AG08395 (cell line): ENCODE data around the gene CTNNB1.

Source experiments
- DNase-seq: peaks from one replicate; pipeline ENCODE4 v3.0.0; 2012; ENCODE audit warnings: mixed read lengths, low spot score

Gene CTNNB1

DNA sequence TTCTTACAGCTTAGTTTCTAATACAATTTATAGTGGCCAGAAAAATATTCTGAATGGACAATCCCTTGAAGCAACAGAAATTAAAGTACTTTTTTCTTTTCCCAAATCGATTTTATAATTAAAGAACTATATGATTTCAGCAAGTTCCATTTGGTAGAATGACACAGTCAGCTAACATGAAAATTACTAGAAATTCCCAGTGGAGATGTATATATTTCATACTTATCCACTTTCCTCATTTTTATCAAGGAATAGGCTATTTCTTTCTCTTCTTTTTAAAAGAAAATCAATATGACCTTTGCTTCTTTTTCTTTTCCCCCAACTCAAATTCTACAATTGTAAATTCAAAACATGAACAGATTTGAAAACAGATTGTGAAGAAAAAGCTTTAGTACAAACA, 6.4 kb upstream of the CTNNB1 start:
- no peak for DNase-seq

DNA sequence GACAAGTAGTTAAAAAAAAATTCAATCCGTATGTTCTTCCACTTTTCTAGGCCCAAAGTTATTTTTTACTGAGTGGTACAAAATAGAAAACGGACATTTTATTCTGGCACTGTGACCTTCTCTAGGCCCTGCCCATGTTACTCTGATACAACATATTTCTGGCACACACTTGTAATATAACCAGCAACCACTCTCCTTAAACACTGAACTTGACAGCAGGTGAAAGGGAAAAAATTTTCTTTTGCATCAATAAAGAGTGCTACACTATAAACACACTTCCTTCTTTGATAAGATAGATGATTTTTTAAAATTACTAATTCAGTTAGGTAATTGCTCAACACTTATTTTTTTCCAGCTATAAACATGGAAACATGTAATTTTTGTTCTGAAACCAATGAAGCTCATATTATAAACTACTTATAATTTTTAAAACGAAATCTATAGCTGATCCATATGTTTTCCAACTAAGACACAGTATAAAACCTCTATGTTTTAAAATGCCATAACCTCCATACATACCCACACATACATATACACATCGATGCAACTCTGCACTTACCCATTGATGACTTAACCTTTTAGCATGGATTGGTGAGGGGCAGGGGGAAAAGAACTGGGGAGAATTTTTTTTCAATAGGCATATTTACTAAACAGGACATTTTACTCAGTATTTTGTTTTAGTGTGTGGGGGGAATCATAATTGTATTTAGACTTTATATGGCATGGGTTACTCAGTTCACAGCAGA, 5.3 kb upstream of the CTNNB1 start:
- no peak for DNase-seq

GRCh38 chr3:41194701-41195100, 4.6 kb upstream of the CTNNB1 start:
- no peak for DNase-seq

GRCh38 chr3:41195946-41196345, 3.4 kb upstream of the CTNNB1 start:
- DNase-seq, result no peak

DNA sequence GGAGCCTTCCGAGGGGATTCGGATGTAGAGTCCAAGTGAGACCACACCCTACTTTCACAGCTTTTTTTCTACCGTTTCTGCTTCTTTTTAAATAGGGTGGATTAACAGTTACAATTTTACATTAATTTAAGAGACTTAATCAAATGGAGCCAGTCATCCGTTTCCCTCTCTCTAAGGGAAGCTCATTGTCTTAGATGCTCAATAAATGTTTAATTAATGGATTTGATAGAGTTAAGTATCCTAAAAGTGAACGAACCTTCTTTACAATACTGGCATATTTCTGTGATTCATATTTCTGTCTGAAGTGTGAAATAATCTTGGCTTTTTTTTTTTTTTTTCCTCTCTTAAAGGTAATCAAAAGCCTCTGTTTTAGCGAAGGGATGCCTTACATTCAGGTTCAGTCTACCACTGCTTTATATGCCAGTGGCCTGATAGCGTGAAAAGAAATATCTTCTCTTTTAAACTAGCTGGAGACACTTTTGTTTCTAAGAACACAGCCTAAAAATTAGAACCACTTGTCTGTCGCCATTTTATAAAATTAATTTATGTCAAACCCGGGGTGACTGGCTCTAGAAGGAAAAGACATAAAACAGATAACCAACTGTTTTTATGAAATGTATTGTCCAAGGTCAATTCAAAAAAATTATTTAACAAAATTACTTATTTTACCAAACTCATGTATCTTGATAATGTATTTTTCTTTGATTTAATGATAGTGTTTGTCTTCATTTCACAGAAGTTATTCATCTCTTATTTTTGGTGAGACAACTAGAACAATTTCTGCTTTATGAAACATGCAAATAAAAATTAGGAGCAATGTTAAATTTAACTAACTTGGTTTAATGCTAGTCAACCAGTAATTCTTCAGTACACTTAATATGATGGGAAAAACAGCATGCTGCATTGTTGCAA, 2.5 kb upstream of the CTNNB1 start:
- no peak for DNase-seq

- DNase-seq, result no peak
Measured at GRCh38 chr3:41198046-41198445, 1.3 kb upstream of the CTNNB1 start.

DNA sequence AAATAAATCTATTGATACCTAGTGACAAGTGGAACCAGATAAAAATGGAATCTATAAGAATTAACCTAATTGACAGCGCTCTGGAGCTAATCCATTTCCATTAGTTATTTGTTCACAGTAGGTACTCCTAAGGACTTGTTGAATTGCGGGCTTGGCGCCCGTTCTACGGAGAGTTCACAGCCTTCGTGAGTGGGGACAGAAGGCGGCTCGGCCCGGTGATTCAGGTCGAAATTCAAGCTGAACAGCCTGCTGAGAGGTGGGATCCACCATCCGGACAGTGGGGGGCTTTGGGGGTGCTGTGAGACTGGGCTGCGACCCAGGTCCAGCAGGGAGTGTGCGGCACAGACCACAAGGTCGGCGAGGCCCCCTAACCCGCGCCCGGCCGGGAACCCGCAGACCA, 779 bp upstream of the CTNNB1 start:
- DNase-seq, result no peak

- peak; percentile 38 for DNase-seq
Measured at GRCh38 chr3:41199866-41200668, 762 bp downstream of the CTNNB1 start.

DNA sequence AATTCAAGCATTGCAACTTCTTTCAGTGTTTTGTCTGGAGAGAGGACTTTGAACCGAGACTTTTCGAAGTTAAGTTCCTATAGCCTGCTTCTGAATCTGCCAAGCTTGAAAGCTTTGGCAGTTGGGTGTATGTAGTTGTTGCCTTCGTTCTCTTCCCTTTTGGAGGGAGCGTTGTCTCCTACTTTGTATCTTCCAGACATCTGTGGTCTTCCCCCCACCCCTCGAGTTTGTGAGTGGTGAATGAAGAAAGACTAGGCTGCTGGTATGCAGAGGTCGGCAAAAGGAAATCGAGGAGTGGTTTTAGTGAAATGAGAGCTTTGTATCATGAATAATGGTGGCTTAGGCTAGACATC, 1.3 kb downstream of the CTNNB1 start:
- peak; percentile 29 for DNase-seq

DNA sequence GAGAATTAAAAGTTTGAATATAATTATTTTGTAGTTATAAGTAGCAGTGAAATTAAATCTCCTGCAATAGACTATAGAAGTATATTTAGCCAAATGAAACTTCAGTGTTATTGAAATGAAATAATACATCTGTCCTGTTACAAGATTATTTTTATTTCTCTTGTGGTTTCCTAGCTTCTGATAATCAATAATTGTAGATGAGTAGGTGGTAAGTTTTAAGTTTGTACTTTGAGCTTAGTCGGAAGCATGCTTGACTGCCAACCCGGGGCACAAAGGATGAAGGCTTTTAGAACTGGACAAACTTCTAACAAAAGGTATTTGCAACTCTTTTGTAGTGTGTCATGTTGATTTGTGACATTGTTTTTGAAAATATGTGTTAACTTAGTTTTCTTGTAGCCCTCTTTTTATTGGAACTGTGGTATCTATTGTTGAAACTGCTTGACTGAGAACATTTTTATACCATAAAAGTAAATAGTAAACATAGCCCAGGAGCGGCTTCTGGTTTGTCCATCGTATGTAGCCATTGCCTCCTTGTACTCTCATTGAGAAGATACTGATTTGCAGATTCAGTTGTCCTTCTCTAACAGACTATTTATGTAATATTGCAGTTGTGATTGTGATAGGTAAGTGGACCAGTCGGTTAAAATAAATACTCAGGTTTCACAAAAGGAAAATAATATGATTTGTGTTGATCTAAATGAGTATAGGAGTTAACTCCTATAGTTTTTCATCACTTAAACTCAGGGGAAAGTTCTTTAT, 2.9 kb downstream of the CTNNB1 start:
- DNase-seq, result no peak

DNA sequence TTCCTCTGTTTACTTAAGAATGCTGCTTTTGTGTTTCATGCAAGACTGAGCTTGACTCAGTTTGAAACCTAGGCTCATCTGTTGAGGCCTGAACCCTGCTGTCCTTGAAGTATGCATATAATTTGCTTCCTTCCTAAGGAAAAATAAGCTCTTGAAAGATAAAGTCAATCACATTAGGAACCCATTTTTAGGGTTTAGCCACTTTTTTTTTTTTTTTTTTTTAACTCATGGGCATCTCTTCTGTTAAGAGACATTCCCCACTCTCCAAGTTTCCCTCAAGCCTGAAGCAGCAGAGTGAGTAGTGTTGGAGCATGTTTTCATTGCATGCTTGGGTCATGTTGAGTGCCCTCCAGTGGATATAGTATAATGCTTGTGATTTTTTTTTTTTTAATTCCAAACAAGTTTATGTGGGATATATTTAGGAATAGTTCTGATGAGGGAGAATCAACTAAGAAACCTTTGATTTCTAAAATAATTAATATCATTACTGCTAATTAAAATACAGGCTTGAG, 3.6 kb downstream of the CTNNB1 start:
- DNase-seq, result peak; percentile 60

DNA sequence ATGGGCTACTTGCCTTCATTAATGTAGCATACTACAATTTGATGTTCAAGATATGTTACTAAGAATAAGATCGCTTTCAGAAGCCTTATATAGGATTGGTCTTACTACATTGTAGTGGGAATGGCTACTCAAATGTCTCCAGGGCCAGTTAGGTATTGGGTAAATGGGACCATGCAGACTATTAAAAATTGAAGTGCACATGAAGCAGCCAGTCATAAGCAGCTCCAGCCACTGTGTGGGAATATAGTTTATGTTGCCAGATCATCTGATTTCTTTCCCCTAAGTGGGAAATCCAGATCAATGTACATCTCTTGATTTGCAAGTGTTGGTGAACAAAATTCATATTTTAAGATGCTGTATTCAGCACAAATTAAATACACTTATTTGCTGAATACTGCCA, 5.1 kb downstream of the CTNNB1 start:
- DNase-seq, result no peak

DNA sequence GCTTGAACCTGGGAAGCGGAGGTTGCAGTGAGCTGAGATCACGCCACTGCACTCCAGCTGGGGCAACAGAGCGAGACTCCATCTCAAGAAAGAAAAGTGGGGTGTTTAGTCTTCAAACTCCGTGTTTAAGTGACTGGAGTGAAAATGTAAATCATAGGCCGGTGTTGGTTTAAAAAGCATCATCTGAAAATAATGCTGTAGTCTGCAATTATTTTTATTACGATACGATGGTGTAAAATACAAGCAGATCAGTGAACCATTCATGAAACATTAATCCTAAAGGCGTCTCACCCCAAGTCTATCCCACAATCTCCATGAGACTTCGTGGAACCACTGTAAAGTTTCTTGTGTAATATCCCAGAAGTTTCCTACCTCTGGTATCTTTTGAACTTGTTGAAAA, 6.3 kb downstream of the CTNNB1 start:
- no peak for DNase-seq

GRCh38 chr3:41207355-41207754, 8.1 kb downstream of the CTNNB1 start:
- no peak for DNase-seq

DNA sequence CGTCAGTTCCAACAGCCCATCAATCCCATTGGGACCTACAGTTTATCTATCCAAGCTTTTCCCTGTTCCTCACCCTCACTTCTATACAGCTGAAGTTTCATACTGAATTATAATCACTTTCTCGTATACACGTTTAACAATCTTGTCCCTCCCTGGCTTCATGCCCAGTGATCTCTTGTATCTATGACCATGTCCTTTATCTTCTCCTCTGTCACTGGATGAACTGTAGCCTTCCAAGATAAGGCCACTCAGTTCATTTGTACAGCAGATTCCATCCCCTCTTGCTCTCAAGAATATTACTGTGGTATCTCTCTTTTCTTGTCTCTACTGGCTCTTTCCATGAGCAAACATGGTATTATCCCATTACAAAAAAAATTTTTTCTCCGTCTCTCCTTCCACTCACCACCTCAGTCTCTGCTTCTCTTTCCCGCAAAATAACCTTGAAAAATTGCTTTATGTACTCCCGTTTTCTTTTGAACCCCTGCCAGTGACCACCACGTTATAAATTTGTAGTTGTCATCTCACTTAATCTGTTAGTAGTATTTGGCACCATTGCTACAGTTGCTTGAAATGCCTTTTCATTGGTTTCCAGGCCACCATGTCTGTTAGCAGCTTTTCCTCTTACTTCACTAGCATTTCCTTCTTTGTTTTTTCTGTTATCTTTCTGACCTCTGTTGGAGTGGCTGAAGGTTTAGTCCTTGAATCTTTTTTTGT, 9.4 kb downstream of the CTNNB1 start:
- no peak for DNase-seq

DNA sequence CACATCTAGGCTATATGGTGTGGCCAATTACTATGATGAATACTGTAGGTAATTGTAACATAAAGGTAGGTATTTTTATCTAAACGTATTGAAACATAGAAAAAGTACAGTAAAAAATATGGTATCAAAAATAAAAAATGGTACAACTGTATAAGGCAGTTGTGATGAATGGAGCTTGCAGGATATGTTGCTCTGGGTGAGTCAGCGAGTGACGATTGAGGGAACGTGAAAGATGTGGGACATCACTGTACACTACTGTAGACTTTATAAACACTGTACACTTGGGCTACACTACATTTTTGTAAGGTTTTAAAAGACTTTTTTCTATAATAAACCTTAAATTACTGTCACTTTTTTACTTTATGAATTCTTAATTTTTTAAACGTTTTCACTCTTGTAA, 10.3 kb downstream of the CTNNB1 start:
- DNase-seq, result no peak

GRCh38 chr3:41210966-41211365, 11.7 kb downstream of the CTNNB1 start:
- DNase-seq, result no peak

GRCh38 chr3:41212088-41212487, 12.8 kb downstream of the CTNNB1 start:
- DNase-seq, result no peak

- no peak for DNase-seq
Measured at GRCh38 chr3:41213588-41213987, 14.3 kb downstream of the CTNNB1 start.

DNA sequence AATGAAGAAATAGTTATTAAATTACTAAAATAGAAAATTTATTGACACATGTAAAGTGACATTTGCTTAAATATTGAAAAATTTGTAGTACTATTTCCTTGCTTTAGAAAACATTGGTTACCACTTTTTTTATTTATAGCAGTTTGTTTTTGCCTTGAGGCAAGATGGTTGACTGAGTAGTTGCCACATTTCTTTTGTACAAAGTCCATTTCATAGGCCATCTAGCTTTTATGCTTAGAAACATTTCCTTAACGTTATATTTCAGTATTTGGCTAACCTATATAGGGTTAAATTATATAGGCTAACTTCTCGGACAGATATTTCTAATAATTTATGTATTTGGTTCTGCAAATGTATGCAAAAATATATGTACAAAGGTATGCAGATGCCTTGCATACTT, 17.1 kb downstream of the CTNNB1 start:
- DNase-seq, result no peak

DNA sequence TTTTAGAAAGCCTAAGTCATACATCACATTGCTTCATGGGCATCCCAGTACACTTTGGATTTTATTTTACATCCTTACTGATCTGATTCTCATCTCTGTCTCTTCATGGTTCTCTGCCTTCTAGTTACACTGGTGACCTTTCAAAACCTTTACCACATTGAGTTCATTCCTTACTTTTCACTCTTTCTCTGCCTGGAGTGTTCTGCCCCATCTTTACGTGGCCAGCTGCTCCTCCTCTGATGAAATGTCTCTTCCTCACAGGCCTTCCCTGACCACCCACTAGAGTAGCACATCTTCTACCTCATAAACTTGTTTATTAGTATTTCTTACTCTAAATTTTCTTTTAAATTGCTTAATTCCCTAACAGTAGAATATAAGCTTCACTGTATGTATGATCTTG, 17.7 kb downstream of the CTNNB1 start:
- no peak for DNase-seq
